CD14-positive monocyte (primary cell): ENCODE measurements around the gene CNTLN. TPM values are rescaled to one million over a fixed set of nuclear protein-coding genes. Genes with fewer than 3 reads are reported as not detected.

ENCODE experiments used
- DNase-seq, 3 donors: peaks; one replicate each; pipeline ENCODE4 v3.0.0-alpha.2; 2011 to 2022
- H2AFZ ChIP-seq: 2 replicates; pipeline ENCODE4 v1.6.0; 2012; ENCODE audit warnings: mild to moderate bottlenecking, low read depth, low read length, inconsistent platforms; ENCODE audit not compliant: insufficient read depth, poor library complexity, severe bottlenecking
- H3K27ac ChIP-seq, 2 donors: 1 replicate in 1 of 2; 2 replicates in 1 of 2; pipeline ENCODE4 v1.5.1; 2012 to 2013; ENCODE audit warnings: low read length in 2 of 2, control low read depth in 1 of 2, inconsistent platforms in 1 of 2, low read depth in 1 of 2, mild to moderate bottlenecking in 1 of 2
- H3K27me3 ChIP-seq, 2 donors: one replicate each; pipeline versions ENCODE4 v1.6.0 to v1.6.1; 2011 to 2013; ENCODE audit warnings: low read length in 2 of 2; ENCODE audit not compliant: control insufficient read depth in 2 of 2, insufficient read depth in 2 of 2
- H3K36me3 ChIP-seq, 2 donors: replicated peaks in 1 of 2; 1 replicate in 1 of 2; 2 replicates in 1 of 2; pipeline versions ENCODE4 v1.5.1 to v1.6.1; 2012 to 2013; ENCODE audit warnings: low read length in 2 of 2, control low read depth in 1 of 2, inconsistent platforms in 1 of 2, mild to moderate bottlenecking in 1 of 2; ENCODE audit not compliant: insufficient read depth in 2 of 2, control insufficient read depth in 1 of 2
- H3K4me1 ChIP-seq, 2 donors: 1 replicate in 1 of 2; 2 replicates in 1 of 2; pipeline versions ENCODE4 v1.5.1 to v1.6.1; 2012 to 2013; ENCODE audit warnings: low read length in 2 of 2, control low read depth in 1 of 2, inconsistent platforms in 1 of 2, mild to moderate bottlenecking in 1 of 2, moderate library complexity in 1 of 2; ENCODE audit not compliant: insufficient read depth in 2 of 2, control insufficient read depth in 1 of 2
- H3K4me2 ChIP-seq: replicated peaks from 2 replicates; pipeline ENCODE3; 2012; ENCODE audit warnings: low read length, moderate library complexity, mild to moderate bottlenecking; ENCODE audit not compliant: poor library complexity, severe bottlenecking; ENCODE audit errors: extremely low read depth
- H3K4me3 ChIP-seq, 3 experiments: fragments of 200-600 bp in 1 of 3; sonication (generic) in 1 of 3; replicated peaks in 1 of 3; 1 replicate in 2 of 3; 2 replicates in 1 of 3; pipeline ENCODE4 v1.5.1; 2011 to 2013; ENCODE audit warnings: low read length in 3 of 3, mild to moderate bottlenecking in 3 of 3, control low read depth in 2 of 3, low read depth in 2 of 3, inconsistent platforms in 1 of 3, moderate library complexity in 1 of 3
- H3K79me2 ChIP-seq: 2 replicates; pipeline ENCODE4 v1.6.0; 2012; ENCODE audit warnings: mild to moderate bottlenecking, control low read depth, inconsistent platforms, low read length, moderate library complexity; ENCODE audit not compliant: insufficient read depth
- H3K9ac ChIP-seq: 2 replicates; pipeline ENCODE4 v1.6.0; 2017; ENCODE audit warnings: low read length, mild to moderate bottlenecking; ENCODE audit not compliant: insufficient read depth, poor library complexity, severe bottlenecking
- H3K9me3 ChIP-seq, 2 donors: replicated peaks in 1 of 2; 1 replicate in 1 of 2; 2 replicates in 1 of 2; pipeline versions ENCODE4 v1.5.1 to v1.6.1; 2012 to 2013; ENCODE audit warnings: low read length in 2 of 2, control low read depth in 1 of 2; ENCODE audit not compliant: control insufficient read depth in 1 of 2, insufficient read depth in 1 of 2
- H4K20me1 ChIP-seq: 2 replicates; pipeline ENCODE4 v1.6.0; 2012; ENCODE audit warnings: mild to moderate bottlenecking, low read length, control low read depth, moderate library complexity; ENCODE audit not compliant: insufficient read depth
- H3K27ac Mint-ChIP-seq, 7 donors: one replicate each; pipeline ENCODE4 v1.8.0; 2020; ENCODE audit warnings: mild to moderate bottlenecking in 7 of 7, mixed read lengths in 7 of 7, moderate library complexity in 6 of 7, inconsistent platforms in 2 of 7
- H3K27me3 Mint-ChIP-seq, 3 donors: one replicate each; pipeline ENCODE4 v1.8.0; 2021 to 2022; ENCODE audit warnings: low read depth in 3 of 3, mild to moderate bottlenecking in 3 of 3, mixed read lengths in 3 of 3, moderate library complexity in 3 of 3, inconsistent platforms in 1 of 3
- H3K36me3 Mint-ChIP-seq, 2 donors: one replicate each; pipeline ENCODE4 v1.8.0; 2020; ENCODE audit warnings: mixed read lengths in 2 of 2, inconsistent platforms in 1 of 2, mild to moderate bottlenecking in 1 of 2
- H3K4me1 Mint-ChIP-seq: one replicate; pipeline ENCODE4 v1.8.0; 2020; ENCODE audit warnings: mild to moderate bottlenecking, mixed read lengths
- H3K4me3 Mint-ChIP-seq, 2 donors: one replicate each; pipeline ENCODE4 v1.8.0; 2020; ENCODE audit warnings: mild to moderate bottlenecking in 2 of 2, mixed read lengths in 2 of 2, moderate library complexity in 1 of 2
- H3K9me3 Mint-ChIP-seq, 7 donors: one replicate each; pipeline ENCODE4 v1.8.0; 2020 to 2022; ENCODE audit warnings: mixed read lengths in 7 of 7, mild to moderate bottlenecking in 6 of 7, moderate library complexity in 6 of 7, inconsistent platforms in 2 of 7
- WGBS: methylation state at CpG from one replicate; pipeline ENCODE4 v1.1.5; 2013; ENCODE audit warnings: missing lambda C conversion rate; ENCODE audit not compliant: insufficient coverage; 5-methylcytosine and 5-hydroxymethylcytosine counted together
- intact Hi-C, 2 donors: fragments of 100-400 bp; cut with micrococcal nuclease; formaldehyde crosslinking; loops; one replicate each; pipeline versions ENCODE4 v1.15.0 to v1.15.1; 2023
- polyA plus RNA-seq, 3 donors: library from polyadenylated mRNA; depleted of rRNA in 1 of 3; unstranded in 2 of 3; stranded (reverse) in 1 of 3; fragments of 300-500 nt in 2 of 3; fragments of >200 nt in 1 of 3; fragmentation: Illumina TruSeq in 2 of 3; gene quantifications; 1 replicate in 2 of 3; 2 replicates in 1 of 3; pipeline ENCODE4 v1.2.3, GENCODE V29; 2012 to 2021
- TF ChIP-seq, protein P1 (sequence below): fragments of 200-600 bp; IDR thresholded peaks from one replicate; pipeline ENCODE4 v1.8.0; 2022; ENCODE audit warnings: antibody characterized with exemption, mild to moderate bottlenecking

Gene CNTLN
- polyA plus RNA-seq, 3 donors = 2.2 to 5.6 (median 4.0) TPM

DNA sequence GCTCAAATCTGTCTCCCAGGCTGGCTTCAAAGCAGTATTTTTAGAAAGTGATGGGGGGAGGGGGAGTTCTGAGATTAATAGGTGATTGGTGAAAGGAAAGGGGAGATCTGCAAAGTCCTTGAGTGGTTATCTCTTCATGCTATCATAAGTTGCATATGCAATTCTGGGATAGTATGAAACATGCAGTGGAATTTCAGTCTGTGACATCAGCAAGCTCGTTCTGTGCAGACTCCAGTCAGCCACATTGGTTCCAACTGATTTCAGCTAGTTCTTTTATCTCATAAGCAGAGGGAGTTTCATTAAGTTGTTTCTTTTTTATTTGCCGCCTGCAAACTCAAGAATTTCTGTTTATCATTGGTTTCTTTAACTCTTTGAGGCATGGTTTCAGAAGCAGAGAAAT, 263.5 kb downstream of the CNTLN start:
- no peak overlapping the region for H3K9ac ChIP-seq
- H3K27me3 Mint-ChIP-seq = no peaks in the 10 kb centered on the region
- no peaks in the 10 kb centered on the region for H3K4me1 Mint-ChIP-seq
- DNase-seq = no peak
- H2AFZ ChIP-seq = no peak overlapping the region
- H3K27ac ChIP-seq = no peak overlapping the region
- intact Hi-C loops = no loop called here
- no peaks in the 10 kb centered on the region for H3K79me2 ChIP-seq
- no peak overlapping the region for H3K4me2 ChIP-seq
- no peaks in the 10 kb centered on the region for H4K20me1 ChIP-seq
- H3K4me1 ChIP-seq = no peaks in the 10 kb centered on the region
- WGBS = 83% methylated on average over 1 of the region's 2 CpGs
- no peaks in the 10 kb centered on the region for H3K9me3 ChIP-seq
- peaks cover 16 to 38% of the 10 kb centered on the region in 2 donors for H3K36me3 Mint-ChIP-seq
- H3K4me3 Mint-ChIP-seq = no peak overlapping the region
- H3K4me3 ChIP-seq = no peak overlapping the region
- peaks cover 0 to 26% of the 10 kb centered on the region in 2 donors for H3K36me3 ChIP-seq
- no peaks in the 10 kb centered on the region for H3K27me3 ChIP-seq
- no peak overlapping the region for H3K27ac Mint-ChIP-seq
- peaks cover 0 to 4% (median 0%) of the 10 kb centered on the region in 7 donors for H3K9me3 Mint-ChIP-seq
- TF ChIP-seq, protein P1, sequence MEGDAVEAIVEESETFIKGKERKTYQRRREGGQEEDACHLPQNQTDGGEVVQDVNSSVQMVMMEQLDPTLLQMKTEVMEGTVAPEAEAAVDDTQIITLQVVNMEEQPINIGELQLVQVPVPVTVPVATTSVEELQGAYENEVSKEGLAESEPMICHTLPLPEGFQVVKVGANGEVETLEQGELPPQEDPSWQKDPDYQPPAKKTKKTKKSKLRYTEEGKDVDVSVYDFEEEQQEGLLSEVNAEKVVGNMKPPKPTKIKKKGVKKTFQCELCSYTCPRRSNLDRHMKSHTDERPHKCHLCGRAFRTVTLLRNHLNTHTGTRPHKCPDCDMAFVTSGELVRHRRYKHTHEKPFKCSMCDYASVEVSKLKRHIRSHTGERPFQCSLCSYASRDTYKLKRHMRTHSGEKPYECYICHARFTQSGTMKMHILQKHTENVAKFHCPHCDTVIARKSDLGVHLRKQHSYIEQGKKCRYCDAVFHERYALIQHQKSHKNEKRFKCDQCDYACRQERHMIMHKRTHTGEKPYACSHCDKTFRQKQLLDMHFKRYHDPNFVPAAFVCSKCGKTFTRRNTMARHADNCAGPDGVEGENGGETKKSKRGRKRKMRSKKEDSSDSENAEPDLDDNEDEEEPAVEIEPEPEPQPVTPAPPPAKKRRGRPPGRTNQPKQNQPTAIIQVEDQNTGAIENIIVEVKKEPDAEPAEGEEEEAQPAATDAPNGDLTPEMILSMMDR = no peak

DNA sequence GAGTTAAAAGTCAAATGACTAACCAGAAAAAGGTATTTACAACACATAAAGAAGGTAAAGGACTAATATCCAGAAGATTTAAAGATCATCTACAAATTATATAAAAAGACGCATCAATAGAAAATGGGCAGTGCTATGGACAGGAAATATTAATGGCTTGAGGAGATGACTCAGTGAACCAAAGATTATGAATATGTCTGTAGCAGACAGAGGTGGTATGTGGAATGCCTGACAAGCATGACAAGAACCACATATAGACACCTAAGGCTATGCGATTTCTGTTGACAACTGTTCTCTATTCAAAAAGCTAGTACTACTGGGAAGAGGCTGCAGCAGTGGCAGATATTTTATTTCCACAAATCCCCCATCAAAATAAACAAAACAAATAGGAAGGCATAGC, 267.0 kb downstream of the CNTLN start:
- H3K27ac Mint-ChIP-seq = no peak overlapping the region

More for the DNA sequence above, 267.0 kb downstream of the CNTLN start:
- H3K27ac ChIP-seq = no peak overlapping the region
- H3K9me3 ChIP-seq = no peaks in the 10 kb centered on the region
- H4K20me1 ChIP-seq = no peaks in the 10 kb centered on the region
- H3K4me1 ChIP-seq = no peaks in the 10 kb centered on the region
- intact Hi-C loops = no loop called here
- TF ChIP-seq, protein P1 = no peak
- H2AFZ ChIP-seq = no peak overlapping the region
- Mint-ChIP-seq H3K4me3 (no peak overlapping the region), H3K4me1 (no peaks in the 10 kb centered on the region), H3K9me3 (peaks cover 0 to 5% (median 0%) of the 10 kb centered on the region in 7 donors), H3K27me3 (no peaks in the 10 kb centered on the region), H3K36me3 (peaks cover 11 to 34% of the 10 kb centered on the region in 2 donors)
- H3K4me3 ChIP-seq = no peak overlapping the region
- H3K79me2 ChIP-seq = no peaks in the 10 kb centered on the region
- no peak overlapping the region for H3K4me2 ChIP-seq
- no CpG with 5 or more reads among the region's 2 CpGs for whole genome bisulfite sequencing
- no peaks in the 10 kb centered on the region for H3K27me3 ChIP-seq
- no peak overlapping the region for H3K9ac ChIP-seq
- DNase-seq = no peak
- peaks cover 0 to 7% of the 10 kb centered on the region in 2 donors for H3K36me3 ChIP-seq
